SW 1271 (cell line): Measurements from ENCODE around the gene DCAF15.

Source experiments
- DNase-seq, 2 experiments: peaks; one replicate each; lab custom pipeline; 2025; lab: John Stamatoyannopoulos, UW

The DCAF15 gene

GRCh38 chr19:13976446-13976845 lies 24.1 kb downstream of the DCAF15 start:
- no peak for DNase-seq

- DNase-seq: no peak
These were observed 25.5 kb downstream of the DCAF15 start for GRCh38 chr19:13977803-13978202.

- no peak for DNase-seq
These were observed 26.3 kb downstream of the DCAF15 start for GRCh38 chr19:13978351-13979243.

GRCh38 chr19:13979244-13979615 lies 26.9 kb downstream of the DCAF15 start:
- DNase-seq: no peak

- no peak for DNase-seq
These were observed 27.4 kb downstream of the DCAF15 start for GRCh38 chr19:13979686-13980085.

GRCh38 chr19:13980340-13980739 lies 28.0 kb downstream of the DCAF15 start:
- DNase-seq: no peak

GRCh38 chr19:13981021-13981420 lies 28.7 kb downstream of the DCAF15 start:
- DNase-seq: no peak

- no peak for DNase-seq
These were observed 29.2 kb downstream of the DCAF15 start for GRCh38 chr19:13981467-13981866.

GRCh38 chr19:13981988-13982501 lies 29.7 kb downstream of the DCAF15 start:
- DNase-seq: no peak

- DNase-seq: no peak
These were observed 30.5 kb downstream of the DCAF15 start for GRCh38 chr19:13982773-13983172.

- no peak for DNase-seq
These were observed 31.0 kb downstream of the DCAF15 start for GRCh38 chr19:13983213-13983889.

- DNase-seq: no peak
These were observed 31.9 kb downstream of the DCAF15 start for GRCh38 chr19:13984186-13984585.

GRCh38 chr19:13984875-13985741 lies 32.8 kb downstream of the DCAF15 start:
- DNase-seq: no peak

- no peak for DNase-seq
These were observed 33.5 kb downstream of the DCAF15 start for GRCh38 chr19:13985771-13986347.

- peak; percentile 52 to 78 for DNase-seq
These were observed 34.1 kb downstream of the DCAF15 start for GRCh38 chr19:13986348-13986904.

GRCh38 chr19:13987101-13987890 lies 35.0 kb downstream of the DCAF15 start:
- DNase-seq: no peak

GRCh38 chr19:13989487-13989886 lies 37.2 kb downstream of the DCAF15 start:
- no peak for DNase-seq

- no peak for DNase-seq
These were observed 37.8 kb downstream of the DCAF15 start for GRCh38 chr19:13990085-13990484.

GRCh38 chr19:13992025-13992424 lies 39.7 kb downstream of the DCAF15 start:
- DNase-seq: no peak

GRCh38 chr19:13993590-13994300 lies 41.4 kb downstream of the DCAF15 start:
- DNase-seq: no peak
